IPS-18c (cell line): Measurements from ENCODE around the gene UVRAG.
"Not testable (repeated sequence)": the region's sequence is repeated elsewhere in the genome, so short reads cannot be mapped to it uniquely, and the experiment has no call there.

Experiments used
- H3K4me3 ChIP-seq: 2 replicates; pipeline ENCODE4 v1.7.0; 2013; ENCODE audit warnings: low read depth, mild to moderate bottlenecking, low read length, moderate library complexity; ENCODE audit not compliant: insufficient read depth
- H3K9me3 ChIP-seq: one replicate; pipeline ENCODE4 v1.6.1; 2013; ENCODE audit warnings: mild to moderate bottlenecking, low read length, moderate library complexity; ENCODE audit not compliant: control insufficient read depth, insufficient read depth

The UVRAG gene

DNA sequence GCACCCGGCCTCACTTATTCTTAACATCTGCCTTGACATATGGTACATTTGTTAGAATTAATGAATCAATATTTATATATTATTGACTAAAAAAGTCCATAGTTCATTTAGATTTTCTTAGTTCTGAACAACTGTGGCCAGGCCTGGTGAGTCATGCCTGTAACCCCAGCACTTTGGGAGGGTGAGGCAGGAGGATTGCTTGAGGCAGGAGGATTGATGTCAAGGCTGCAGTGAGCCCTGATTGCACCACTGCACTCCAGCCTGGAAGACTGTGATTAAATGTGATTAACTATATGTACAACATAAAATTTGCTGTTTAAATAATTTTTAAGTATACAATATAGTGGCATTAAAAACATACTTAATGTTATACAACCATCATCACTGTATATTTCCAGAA, 5.6 kb downstream of the UVRAG start:
- no peaks in the 10 kb centered on the region for H3K9me3 ChIP-seq
- no peak overlapping the region for H3K4me3 ChIP-seq

DNA sequence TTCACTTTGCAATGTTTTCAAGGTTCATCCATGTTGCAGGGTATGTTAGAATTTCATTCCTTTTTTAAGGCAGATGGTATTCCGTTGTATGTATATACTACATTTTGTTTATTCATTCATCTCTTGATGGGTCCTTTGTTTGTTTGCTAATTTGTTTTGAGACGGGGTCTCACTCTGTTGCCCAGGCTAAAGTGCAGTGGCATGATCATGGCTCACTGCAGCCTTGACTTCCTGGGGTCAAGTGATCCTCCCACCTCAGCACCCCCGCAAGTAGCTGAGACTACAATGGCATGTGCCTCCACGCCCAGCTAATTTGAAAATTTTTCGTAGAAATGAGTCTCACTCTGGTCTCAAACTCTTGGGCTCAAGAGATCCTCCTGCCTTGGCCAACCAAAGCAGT, 6.2 kb downstream of the UVRAG start:
- Histone ChIP-seq H3K9me3 (no peaks in the 10 kb centered on the region), H3K4me3 (no peak overlapping the region)

DNA sequence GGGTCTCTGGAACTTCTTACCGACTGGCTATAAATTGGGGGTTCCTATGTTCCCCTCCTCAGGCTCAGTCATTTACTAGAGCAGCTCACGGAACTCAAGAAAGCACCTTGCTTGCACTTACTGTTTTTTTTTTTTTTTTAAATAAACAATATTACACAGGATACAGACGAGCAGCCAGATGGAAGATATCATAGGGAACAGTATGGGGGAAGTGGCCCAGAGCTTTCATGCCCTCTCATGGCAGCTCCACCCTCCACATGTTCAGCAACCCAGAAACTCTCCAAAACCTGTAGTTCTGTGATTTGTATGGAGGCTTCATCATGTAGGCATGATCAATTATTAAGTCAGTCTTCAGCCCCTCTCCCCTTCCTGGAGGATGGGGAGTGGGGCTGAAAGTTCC, 7.5 kb downstream of the UVRAG start:
- H3K4me3 ChIP-seq: no peak overlapping the region
- H3K9me3 ChIP-seq: no peaks in the 10 kb centered on the region

DNA sequence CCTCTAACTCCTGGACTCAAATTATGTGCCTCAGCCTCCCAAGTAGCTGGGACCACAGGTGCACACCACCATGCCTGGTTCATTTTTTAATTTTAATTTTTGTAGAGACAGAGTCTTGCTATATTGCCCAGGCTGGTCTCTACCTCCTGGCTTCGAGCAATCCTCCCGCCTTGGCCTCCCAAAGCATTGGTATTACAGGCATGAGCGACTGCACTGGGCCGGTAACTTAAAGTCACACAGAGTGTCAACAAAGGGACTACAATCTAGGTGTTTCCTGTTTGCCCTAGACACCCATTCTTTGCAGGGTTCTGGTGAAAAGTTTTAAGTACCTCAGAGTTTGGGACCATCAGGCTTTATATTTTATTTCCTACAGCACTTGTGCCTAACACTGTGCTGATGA, 8.4 kb downstream of the UVRAG start:
- Histone ChIP-seq H3K9me3 (no peaks in the 10 kb centered on the region), H3K4me3 (no peak overlapping the region)

DNA sequence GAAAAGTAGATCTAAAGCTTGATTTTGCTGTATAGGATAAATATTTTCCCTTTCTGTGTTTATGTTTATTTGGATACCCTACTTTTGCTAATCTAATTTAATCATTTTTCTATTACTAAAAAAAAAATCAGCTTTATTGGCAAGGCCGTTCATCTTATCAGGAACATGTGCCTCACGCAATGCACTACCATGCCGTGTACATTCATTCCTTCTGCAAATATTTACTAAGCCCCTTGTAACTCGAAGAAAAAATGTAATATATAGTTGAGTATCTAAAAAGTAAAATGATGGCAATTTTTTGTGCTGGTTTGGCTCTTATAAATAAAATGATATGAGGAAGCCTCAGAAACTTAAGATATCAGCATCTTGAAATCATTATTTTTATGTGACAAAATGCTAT, 8.9 kb downstream of the UVRAG start:
- Histone ChIP-seq H3K9me3 (no peaks in the 10 kb centered on the region), H3K4me3 (no peak overlapping the region)

DNA sequence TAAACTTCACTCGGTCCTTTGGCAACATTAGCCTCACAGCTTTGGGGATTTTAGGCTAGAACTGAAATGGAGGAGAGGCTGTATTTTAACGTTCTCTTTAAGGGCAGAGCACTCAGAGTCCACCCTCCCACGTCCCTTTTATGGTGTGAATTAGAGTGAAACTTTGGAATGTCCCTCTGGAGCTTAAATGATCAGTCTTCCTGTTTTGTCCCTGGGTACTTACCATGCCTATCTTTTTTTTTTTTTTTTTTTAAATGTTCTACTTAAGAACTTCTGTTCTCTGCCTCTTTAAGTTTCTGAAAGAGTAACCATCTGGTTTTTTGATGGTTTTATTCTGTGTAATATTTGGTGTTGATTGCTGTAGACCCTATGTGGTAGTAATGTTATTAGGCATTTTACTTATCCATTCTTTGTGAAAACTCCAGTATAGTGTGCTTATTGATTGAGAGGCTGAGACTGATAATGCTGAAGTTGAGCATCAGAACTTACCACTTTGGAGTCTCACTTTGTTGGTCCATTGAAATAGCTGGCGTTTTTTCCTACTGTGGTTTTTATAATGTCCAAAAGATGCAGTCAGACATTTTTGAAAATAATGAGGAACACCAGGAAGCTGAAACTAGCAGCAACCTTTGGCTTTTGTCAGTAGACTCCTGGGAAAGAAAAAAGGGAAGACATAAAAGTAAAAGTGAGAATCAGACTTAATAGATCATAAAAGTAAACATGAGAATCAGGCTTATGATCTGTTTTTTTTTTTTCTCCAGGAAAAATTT, 11.6 kb downstream of the UVRAG start:
- Histone ChIP-seq H3K9me3 (no peaks in the 10 kb centered on the region), H3K4me3 (no peak overlapping the region)

DNA sequence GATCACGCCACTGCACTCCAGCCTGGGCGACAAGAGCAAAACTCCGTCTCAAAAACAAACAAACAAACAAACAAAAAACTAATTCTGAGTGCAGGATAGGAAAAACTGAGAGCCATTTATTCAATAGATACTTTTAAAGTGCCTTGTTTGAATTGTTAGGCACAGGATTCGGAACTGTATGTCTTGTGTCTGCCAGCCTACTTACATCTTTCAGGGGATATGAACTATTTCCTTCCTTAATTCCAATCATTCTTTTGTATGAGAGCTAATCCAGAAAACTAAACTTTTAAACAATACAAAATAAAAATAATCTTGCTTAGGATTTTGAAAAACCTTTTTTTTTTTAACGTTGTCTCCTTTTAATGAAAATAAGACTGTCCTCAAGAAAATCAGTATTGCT, 12.6 kb downstream of the UVRAG start:
- Histone ChIP-seq H3K4me3 (no peak overlapping the region), H3K9me3 (no peaks in the 10 kb centered on the region)

DNA sequence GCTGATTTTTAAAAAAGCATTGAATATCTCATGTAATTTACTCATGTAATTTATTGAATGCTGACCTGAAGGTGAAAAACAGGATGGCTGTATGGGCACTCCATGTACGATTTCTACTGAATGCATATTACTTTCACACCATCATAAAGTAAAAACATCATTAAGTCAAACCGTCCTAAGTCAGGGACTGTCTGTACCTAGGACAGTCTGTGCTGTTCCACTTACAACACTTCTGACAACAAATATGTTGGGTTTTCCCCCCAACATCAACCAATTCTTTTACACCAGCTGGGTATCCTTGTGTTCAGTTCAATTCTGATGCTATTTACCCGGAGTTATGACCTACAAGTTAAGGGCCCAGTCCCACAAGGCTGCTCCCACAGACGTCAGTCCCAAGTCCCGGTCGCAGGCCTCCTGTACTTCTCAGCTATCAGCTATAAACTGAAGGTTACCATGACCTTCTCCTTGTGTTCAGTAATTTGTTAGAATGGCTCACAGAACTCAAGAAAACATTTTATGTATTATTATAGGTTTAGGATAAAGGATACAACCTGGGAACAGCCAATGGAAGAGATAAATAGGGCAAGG, 17.0 kb downstream of the UVRAG start:
- no peak overlapping the region for H3K4me3 ChIP-seq
- H3K9me3 ChIP-seq: no peaks in the 10 kb centered on the region

DNA sequence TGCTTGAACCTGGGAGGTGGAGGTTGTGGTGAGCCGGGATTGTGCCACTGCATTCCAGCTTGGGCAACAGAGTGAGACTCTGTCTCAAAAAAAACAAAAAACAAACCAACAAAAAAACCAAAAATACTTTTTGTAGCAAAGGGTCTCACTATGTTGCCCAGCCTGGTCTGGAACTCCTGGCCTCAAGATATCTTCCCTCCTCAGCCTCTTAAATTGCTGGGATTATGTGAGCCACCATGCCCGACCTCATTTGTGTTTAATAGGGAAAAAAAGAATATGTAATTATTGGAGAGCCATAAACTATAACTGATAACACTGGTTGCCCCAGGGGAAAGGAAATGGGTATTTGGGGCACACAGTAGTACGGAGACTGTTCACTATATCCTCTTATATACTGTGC, 19.7 kb downstream of the UVRAG start:
- no peak overlapping the region for H3K4me3 ChIP-seq
- no peaks in the 10 kb centered on the region for H3K9me3 ChIP-seq

DNA sequence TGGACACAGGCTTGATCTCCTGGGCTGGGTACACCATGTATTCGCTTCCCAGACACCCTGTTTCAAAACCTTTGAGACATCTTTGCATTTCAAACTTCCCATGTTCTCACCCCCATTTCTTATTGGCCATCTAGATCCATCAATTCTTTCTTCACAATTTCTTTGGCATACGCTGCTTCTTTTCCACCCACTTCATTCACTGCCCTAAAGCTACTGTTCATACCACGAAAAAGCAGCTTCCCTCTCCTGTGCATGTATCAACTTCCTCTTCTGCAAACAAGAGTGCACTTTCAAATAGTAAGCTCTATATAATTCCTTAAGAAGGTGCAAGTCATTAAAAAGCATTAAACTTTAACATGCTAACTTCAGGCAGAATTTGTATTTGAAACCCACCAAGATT, 21.4 kb downstream of the UVRAG start:
- Histone ChIP-seq H3K9me3 (no peaks in the 10 kb centered on the region), H3K4me3 (no peak overlapping the region)

DNA sequence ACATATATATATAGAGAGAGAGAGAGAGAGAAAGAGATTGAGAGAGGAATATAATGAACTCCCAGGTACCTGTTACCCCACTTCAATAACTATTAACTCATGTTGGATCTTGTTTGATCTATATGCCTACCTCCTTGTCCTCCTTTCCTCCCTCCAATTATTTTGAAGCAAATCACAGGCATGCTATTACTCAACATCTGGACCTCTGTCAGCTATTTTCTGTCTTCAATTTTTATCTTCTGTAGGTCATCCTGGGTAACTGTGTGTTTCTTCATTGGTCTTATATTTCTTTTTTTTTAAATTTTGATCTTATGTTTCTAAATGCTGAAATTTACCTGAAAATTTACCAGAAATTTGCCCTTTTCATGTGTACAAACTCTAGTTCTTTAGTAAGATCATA, 24.8 kb downstream of the UVRAG start:
- no peak overlapping the region for H3K4me3 ChIP-seq
- H3K9me3 ChIP-seq: no peaks in the 10 kb centered on the region

DNA sequence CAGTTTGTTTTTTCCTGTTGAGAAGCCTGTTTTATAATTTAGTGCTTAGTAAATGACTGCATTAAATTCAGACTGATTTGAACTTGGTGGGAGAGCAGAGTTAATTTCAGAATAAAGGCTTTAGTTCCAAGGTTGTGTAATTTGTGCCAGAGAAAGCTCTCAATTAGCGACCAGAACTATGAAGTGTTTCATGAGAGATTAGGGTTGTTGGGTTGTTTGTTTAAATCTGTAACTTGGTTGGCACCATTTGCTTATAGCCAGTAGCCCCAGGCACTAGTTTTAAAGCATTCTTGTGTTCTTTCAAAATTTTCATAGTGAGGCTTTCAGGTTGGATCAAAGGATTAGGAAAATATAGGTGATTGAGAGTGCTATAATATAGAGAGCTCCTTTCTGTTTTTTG, 25.5 kb downstream of the UVRAG start:
- no peak overlapping the region for H3K4me3 ChIP-seq
- H3K9me3 ChIP-seq: no peaks in the 10 kb centered on the region

DNA sequence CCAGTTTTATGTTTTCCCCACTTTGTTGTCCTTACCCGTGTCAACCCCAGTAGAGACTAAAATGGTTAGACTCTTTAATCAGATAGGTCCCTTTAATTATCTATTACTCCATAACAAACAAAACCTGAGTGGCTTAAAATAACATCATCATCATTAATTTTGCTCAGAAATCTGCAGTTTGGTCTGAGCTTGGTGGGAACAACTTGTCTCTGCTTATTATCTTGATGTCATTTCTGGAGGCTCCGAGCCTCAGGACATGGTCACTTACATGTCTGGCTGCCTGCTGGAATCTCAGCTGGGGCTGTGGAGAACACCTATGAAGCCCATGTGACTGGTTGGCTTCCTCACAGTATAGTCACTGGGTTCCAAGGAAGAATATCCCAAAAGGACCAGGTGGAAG, 26.7 kb downstream of the UVRAG start:
- Histone ChIP-seq H3K4me3 (no peak overlapping the region), H3K9me3 (no peaks in the 10 kb centered on the region)

DNA sequence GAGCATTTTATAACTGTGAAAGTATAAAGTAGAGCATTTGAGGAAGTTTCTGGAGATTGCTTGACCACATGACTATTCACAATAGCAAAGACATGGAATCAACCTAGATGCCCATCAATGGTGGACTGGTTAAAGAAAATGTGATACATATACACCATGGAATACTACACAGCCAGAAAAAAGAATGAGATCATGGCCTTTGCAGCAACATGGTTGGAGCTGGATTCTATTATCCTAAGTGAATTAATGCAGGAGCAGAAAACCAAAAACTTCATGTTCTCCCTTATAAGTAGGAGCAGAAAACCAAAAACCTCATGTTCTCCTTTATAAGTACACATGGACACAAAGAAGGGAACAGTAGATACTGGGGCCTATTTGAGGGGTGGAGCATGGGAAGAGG, 30.3 kb downstream of the UVRAG start:
- H3K9me3 ChIP-seq: no peaks in the 10 kb centered on the region
- H3K4me3 ChIP-seq: no peak overlapping the region

DNA sequence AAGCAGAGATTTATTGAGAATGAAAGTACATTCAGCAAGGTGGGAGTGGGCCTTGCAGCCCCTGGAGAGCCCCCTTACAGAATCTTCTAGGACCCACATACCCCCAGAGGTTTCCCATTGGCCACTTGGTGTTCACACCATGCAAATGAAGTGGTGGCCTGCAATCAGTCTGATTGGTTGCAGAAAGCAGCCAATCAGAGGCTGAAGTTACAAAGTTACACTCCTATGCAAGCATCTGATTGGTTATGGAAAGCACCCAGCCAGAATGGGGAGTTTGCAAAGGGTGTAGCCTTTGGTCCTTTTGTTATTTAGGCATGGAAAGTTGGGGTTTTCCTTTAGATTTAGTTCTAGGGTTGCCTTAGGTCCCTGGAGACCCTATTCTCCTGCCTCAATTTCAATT, 34.9 kb downstream of the UVRAG start:
- Histone ChIP-seq H3K9me3 (no peaks in the 10 kb centered on the region), H3K4me3 (no peak overlapping the region)

DNA sequence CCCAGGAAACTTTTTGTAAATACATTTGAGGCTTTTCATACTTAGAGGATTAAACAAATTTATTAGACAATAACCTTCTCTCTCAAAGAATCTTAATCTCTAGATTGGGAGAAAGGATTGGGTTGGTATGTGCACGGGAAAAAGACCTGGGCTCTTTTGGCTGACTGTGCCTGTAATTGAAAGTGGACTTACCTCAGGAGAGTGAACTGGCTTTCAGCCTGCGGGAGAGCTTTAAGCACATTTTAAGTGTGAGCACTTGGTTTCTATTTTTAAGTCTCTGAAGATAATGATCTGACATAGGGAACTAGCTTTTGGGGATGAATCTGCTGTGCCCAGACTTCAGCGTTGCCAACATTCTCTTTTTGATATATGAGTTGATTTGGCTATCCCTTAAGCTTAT, 35.8 kb downstream of the UVRAG start:
- H3K9me3 ChIP-seq: no peaks in the 10 kb centered on the region
- no peak overlapping the region for H3K4me3 ChIP-seq

DNA sequence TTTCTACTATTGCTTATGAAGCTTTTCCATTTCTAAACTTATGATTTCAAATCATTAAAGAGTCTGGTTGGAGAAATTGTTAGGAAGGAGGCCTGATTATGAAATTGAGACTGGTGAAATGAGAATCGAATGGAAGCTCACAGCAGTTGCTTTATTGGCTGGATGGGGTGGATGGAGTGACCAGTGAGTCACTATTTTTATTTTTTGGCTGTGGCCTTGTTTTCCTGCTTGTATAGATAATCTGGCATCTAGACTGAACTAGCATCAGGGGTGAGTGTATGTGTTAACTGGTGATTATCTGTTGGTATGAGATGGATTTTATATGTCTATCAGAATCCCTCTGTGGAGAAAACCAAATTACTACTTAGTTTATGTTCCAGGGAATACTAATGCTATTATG, 36.2 kb downstream of the UVRAG start:
- no peaks in the 10 kb centered on the region for H3K9me3 ChIP-seq
- H3K4me3 ChIP-seq: no peak overlapping the region

DNA sequence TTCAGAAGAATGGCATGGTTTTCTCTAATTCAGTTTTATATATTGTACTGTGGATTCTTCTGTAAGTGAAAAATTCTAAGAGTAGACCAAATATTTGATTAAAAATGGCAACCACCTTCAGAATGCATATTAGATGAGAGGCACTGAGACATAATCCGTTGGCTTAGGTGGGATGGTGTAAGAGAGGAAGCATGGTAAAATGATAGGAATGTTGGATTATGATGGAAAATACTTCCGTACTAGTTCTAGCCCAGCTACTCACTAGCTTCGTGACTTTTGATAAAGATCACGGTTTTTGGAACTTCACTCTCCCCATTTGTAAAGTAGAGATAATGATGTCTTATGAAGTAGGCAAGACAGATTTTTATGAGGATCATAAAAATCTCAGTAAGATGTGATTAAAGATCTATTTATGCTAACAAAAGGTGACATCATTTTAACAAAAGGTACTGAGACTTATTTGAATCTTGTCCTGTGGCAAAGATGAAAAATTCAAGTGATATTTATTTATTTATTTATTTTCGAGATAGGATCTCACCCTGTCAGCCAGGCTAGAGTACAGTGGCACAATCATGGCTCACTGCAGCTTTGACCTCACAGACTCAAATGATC, 37.5 kb downstream of the UVRAG start:
- Histone ChIP-seq H3K9me3 (no peaks in the 10 kb centered on the region), H3K4me3 (no peak overlapping the region)

DNA sequence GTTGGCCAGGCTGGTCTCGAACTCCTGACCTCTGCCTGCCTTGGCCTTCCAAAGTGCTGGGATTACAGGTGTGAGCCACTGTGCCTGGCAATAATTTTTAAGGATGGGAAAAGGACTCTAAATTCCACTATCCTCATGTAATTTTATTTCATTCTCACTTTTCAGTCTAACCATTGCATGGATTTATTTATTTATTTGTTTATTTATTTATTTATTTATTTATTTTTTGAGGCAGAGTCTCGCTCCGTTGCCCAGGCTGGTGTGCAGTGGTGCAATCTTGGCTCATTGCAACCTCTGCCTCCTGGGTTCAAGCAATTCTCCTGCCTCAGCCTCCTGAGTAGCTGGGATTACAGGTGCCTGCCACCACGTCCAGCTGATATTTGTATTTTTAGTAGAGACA, 38.6 kb downstream of the UVRAG start:
- not testable (repeated sequence) for H3K4me3 ChIP-seq, H3K9me3 ChIP-seq
